Liver (tissue), 9 donors: ENCODE measurements around the gene PRIMA1. TPM values are rescaled to one million over a fixed set of nuclear protein-coding genes. Genes with fewer than 3 reads are reported as not detected.

Source experiments
- DNase-seq: peaks from one replicate; pipeline ENCODE4 v3.0.0-alpha.2; 2017; ENCODE audit warnings: low spot score
- H3K27ac ChIP-seq, 2 donors: one replicate each; pipeline ENCODE4 v1.7.0; 2013; ENCODE audit warnings: inconsistent platforms in 2 of 2, low read length in 2 of 2, control low read depth in 1 of 2, low read depth in 1 of 2, mild to moderate bottlenecking in 1 of 2
- H3K27me3 ChIP-seq, 4 donors: one replicate each; pipeline versions ENCODE4 v1.6.1 to v1.7.0; 2013; ENCODE audit warnings: low read length in 3 of 4, inconsistent platforms in 1 of 4, mild to moderate bottlenecking in 1 of 4, moderate library complexity in 1 of 4; ENCODE audit not compliant: control insufficient read depth in 4 of 4, insufficient read depth in 4 of 4
- H3K36me3 ChIP-seq, 4 donors: one replicate each; pipeline versions ENCODE4 v1.6.1 to v1.7.0; 2013; ENCODE audit warnings: low read length in 3 of 4, mild to moderate bottlenecking in 3 of 4, low read depth in 1 of 4, moderate library complexity in 1 of 4; ENCODE audit not compliant: control insufficient read depth in 4 of 4, insufficient read depth in 3 of 4
- H3K4me1 ChIP-seq, 4 donors: one replicate each; pipeline versions ENCODE4 v1.6.1 to v1.7.0; 2013; ENCODE audit warnings: low read length in 3 of 4, mild to moderate bottlenecking in 3 of 4, moderate library complexity in 1 of 4; ENCODE audit not compliant: control insufficient read depth in 4 of 4, insufficient read depth in 4 of 4
- H3K4me3 ChIP-seq, 3 donors: one replicate each; pipeline versions ENCODE4 v1.6.1 to v1.7.0; 2013; ENCODE audit warnings: low read length in 3 of 3, control low read depth in 1 of 3, low read depth in 1 of 3, mild to moderate bottlenecking in 1 of 3
- H3K9ac ChIP-seq, 2 donors: one replicate each; pipeline ENCODE4 v1.7.0; 2013; ENCODE audit warnings: low read length in 2 of 2, mild to moderate bottlenecking in 2 of 2, moderate library complexity in 2 of 2, control low read depth in 1 of 2, low read depth in 1 of 2
- H3K9me3 ChIP-seq, 4 donors: one replicate each; pipeline versions ENCODE4 v1.6.1 to v1.7.0; 2013; ENCODE audit warnings: low read length in 3 of 4; ENCODE audit not compliant: control insufficient read depth in 4 of 4
- EGR1 ChIP-seq, 2 donors: IDR thresholded peaks; 2 replicates each; pipeline ENCODE4 v1.6.1; 2016 to 2018; ENCODE audit warnings: antibody characterized with exemption in 2 of 2, low read depth in 2 of 2
- FOXA1 ChIP-seq: IDR thresholded peaks from 2 replicates; pipeline ENCODE4 v1.6.1; 2016; ENCODE audit warnings: antibody characterized with exemption
- FOXA2 ChIP-seq: IDR thresholded peaks from 2 replicates; pipeline ENCODE4 v1.6.1; 2016; ENCODE audit warnings: antibody characterized with exemption
- GABPA ChIP-seq, 2 donors: IDR thresholded peaks in 1 of 2; conservative IDR thresholded peaks in 1 of 2; 2 replicates each; pipeline ENCODE4 v1.6.1; 2016; ENCODE audit warnings: antibody characterized with exemption in 2 of 2, mild to moderate bottlenecking in 1 of 2, moderate library complexity in 1 of 2
- HNF4A ChIP-seq, 2 donors: conservative IDR thresholded peaks; 2 replicates each; pipeline ENCODE4 v1.6.1; 2016; ENCODE audit warnings: antibody characterized with exemption in 2 of 2, mild to moderate bottlenecking in 2 of 2
- HNF4G ChIP-seq: IDR thresholded peaks from 2 replicates; pipeline ENCODE4 v1.6.1; 2016; ENCODE audit warnings: antibody characterized with exemption
- JUND ChIP-seq, 2 donors: IDR thresholded peaks; 2 replicates each; pipeline ENCODE4 v1.6.1; 2016; ENCODE audit warnings: antibody characterized with exemption in 2 of 2
- NR2F2 ChIP-seq: IDR thresholded peaks from 2 replicates; pipeline ENCODE4 v1.6.1; 2016; ENCODE audit warnings: antibody characterized with exemption
- RAD21 ChIP-seq, 2 donors: IDR thresholded peaks; 2 replicates each; pipeline ENCODE4 v1.6.1; 2016; ENCODE audit warnings: antibody characterized with exemption in 2 of 2, mild to moderate bottlenecking in 2 of 2
- RXRA ChIP-seq, 2 donors: IDR thresholded peaks; 2 replicates each; pipeline ENCODE4 v1.6.1; 2017 to 2018; ENCODE audit warnings: antibody characterized with exemption in 2 of 2, mild to moderate bottlenecking in 1 of 2
- SP1 ChIP-seq: IDR thresholded peaks from 2 replicates; pipeline ENCODE4 v1.6.1; 2018; ENCODE audit warnings: antibody characterized with exemption, mild to moderate bottlenecking
- TAF1 ChIP-seq: conservative IDR thresholded peaks from 2 replicates; pipeline ENCODE4 v1.6.1; 2016; ENCODE audit warnings: antibody characterized with exemption, mild to moderate bottlenecking
- YY1 ChIP-seq: IDR thresholded peaks from 2 replicates; pipeline ENCODE4 v1.6.1; 2016; ENCODE audit warnings: antibody characterized with exemption, mild to moderate bottlenecking
- WGBS: extraction: QIAGEN DNeasy Blood & Tissue Kit; methylation state at CpG from one replicate; pipeline ENCODE4 v1.1.7; 2013; 5-methylcytosine and 5-hydroxymethylcytosine counted together
- polyA plus RNA-seq, 2 donors: library from polyadenylated mRNA; stranded (reverse) in 1 of 2; unstranded in 1 of 2; fragments of 200-250 nt in 1 of 2; fragments of >200 nt in 1 of 2; fragmentation: Nextera tagmentation in 1 of 2; extraction: Ambion mirVana in 1 of 2; gene quantifications; one replicate each; pipeline versions ENCODE4 v1.2.1 to v1.2.3, GENCODE V29; 2013 to 2015
- total RNA-seq, 2 donors: library from RNA; depleted of rRNA; stranded (reverse); fragments of >200 nt; gene quantifications; one replicate each; pipeline ENCODE4 v1.2.3, GENCODE V29; 2014
- TF ChIP-seq, protein P1 (sequence below): IDR thresholded peaks from 2 replicates; pipeline ENCODE4 v1.6.1; 2016; ENCODE audit warnings: antibody characterized with exemption
- TF ChIP-seq, protein P2 (sequence below): IDR thresholded peaks from 2 replicates; pipeline ENCODE4 v1.6.1; 2016; ENCODE audit warnings: antibody characterized with exemption
- TF ChIP-seq, protein P3 (sequence below): fragments of 150-350 bp; IDR thresholded peaks from 2 replicates; pipeline ENCODE4 v1.5.1; 2017; ENCODE audit warnings: improper control_type of control experiment, low read depth, low read length; ENCODE audit not compliant: missing input control
- TF ChIP-seq, protein P4 (sequence below): IDR thresholded peaks from 2 replicates; pipeline ENCODE4 v1.6.1; 2016; ENCODE audit warnings: antibody characterized with exemption, mild to moderate bottlenecking
- TF ChIP-seq, protein P5 (sequence below): IDR thresholded peaks from 2 replicates; pipeline ENCODE4 v1.6.1; 2016; ENCODE audit warnings: antibody characterized with exemption
- donor health status: healthy.
- donor health status: healthy.
- donor health status: healthy.
- donor health status: healthy.
- donor health status: healthy.

Gene PRIMA1
- total and polyA plus RNA-seq, 4 donors, result 0.08 to 0.38 (median 0.13) TPM; not detected in 1

DNA sequence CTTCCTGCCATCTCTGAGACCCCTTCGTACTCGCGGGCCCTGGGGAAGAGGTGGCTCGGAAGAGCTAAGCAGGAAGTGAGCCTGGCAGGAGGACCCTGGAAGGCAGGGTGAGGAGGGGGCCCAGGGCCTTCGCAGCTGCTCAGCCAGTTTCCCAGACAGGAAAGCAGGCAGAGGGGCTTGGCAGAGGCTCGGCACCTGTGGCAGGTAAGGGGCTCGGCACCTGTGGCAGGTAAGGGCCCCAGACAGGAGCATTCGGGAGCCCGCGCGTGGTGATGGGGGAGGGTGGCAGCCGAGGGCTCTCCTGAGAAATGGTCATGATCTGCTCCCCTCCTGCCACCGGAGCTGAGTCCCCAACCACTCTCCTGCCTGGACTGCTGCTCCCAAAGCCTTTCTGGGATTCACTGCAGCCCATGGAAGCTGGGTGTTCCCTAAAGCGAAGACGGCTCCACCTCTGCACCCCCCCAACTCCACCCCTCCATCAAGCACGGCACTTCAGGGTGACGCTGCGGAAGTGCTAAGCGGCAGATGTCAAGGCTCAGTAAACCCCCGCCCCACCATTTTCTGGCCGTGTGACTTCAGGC is 63.2 kb downstream of the PRIMA1 start:
- H3K36me3 ChIP-seq, result no peaks in the 10 kb centered on the region
- no peak overlapping the region for H3K4me3 ChIP-seq
- TF ChIP-seq, protein P1, sequence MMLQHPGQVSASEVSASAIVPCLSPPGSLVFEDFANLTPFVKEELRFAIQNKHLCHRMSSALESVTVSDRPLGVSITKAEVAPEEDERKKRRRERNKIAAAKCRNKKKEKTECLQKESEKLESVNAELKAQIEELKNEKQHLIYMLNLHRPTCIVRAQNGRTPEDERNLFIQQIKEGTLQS, result no peak
- no peak for TF ChIP-seq TAF1
- TF ChIP-seq, protein P2, sequence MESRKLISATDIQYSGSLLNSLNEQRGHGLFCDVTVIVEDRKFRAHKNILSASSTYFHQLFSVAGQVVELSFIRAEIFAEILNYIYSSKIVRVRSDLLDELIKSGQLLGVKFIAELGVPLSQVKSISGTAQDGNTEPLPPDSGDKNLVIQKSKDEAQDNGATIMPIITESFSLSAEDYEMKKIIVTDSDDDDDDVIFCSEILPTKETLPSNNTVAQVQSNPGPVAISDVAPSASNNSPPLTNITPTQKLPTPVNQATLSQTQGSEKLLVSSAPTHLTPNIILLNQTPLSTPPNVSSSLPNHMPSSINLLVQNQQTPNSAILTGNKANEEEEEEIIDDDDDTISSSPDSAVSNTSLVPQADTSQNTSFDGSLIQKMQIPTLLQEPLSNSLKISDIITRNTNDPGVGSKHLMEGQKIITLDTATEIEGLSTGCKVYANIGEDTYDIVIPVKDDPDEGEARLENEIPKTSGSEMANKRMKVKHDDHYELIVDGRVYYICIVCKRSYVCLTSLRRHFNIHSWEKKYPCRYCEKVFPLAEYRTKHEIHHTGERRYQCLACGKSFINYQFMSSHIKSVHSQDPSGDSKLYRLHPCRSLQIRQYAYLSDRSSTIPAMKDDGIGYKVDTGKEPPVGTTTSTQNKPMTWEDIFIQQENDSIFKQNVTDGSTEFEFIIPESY, result no peak
- TF ChIP-seq GABPA (IDR thresholded peaks at IDR 0.05 in 1 of 2, conservative IDR thresholded peaks at IDR 0.05 in 1 of 2), result no peak
- no peak for TF ChIP-seq HNF4G
- TF ChIP-seq FOXA1, result no peak
- no peak for TF ChIP-seq HNF4A (conservative IDR thresholded peaks at IDR 0.05)
- no peak for TF ChIP-seq RAD21 (IDR thresholded peaks at IDR 0.05)
- no peak for TF ChIP-seq FOXA2
- no peak for TF ChIP-seq RXRA (IDR thresholded peaks at IDR 0.05)
- TF ChIP-seq YY1, result no peak
- TF ChIP-seq, protein P3, sequence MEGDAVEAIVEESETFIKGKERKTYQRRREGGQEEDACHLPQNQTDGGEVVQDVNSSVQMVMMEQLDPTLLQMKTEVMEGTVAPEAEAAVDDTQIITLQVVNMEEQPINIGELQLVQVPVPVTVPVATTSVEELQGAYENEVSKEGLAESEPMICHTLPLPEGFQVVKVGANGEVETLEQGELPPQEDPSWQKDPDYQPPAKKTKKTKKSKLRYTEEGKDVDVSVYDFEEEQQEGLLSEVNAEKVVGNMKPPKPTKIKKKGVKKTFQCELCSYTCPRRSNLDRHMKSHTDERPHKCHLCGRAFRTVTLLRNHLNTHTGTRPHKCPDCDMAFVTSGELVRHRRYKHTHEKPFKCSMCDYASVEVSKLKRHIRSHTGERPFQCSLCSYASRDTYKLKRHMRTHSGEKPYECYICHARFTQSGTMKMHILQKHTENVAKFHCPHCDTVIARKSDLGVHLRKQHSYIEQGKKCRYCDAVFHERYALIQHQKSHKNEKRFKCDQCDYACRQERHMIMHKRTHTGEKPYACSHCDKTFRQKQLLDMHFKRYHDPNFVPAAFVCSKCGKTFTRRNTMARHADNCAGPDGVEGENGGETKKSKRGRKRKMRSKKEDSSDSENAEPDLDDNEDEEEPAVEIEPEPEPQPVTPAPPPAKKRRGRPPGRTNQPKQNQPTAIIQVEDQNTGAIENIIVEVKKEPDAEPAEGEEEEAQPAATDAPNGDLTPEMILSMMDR, result no peak
- TF ChIP-seq NR2F2, result no peak
- TF ChIP-seq EGR1 (IDR thresholded peaks at IDR 0.05; ENCODE audit: low read depth in 2 of 2), result no peak
- no peak for TF ChIP-seq JUND (IDR thresholded peaks at IDR 0.05)
- no peak for TF ChIP-seq SP1
- TF ChIP-seq, protein P4, sequence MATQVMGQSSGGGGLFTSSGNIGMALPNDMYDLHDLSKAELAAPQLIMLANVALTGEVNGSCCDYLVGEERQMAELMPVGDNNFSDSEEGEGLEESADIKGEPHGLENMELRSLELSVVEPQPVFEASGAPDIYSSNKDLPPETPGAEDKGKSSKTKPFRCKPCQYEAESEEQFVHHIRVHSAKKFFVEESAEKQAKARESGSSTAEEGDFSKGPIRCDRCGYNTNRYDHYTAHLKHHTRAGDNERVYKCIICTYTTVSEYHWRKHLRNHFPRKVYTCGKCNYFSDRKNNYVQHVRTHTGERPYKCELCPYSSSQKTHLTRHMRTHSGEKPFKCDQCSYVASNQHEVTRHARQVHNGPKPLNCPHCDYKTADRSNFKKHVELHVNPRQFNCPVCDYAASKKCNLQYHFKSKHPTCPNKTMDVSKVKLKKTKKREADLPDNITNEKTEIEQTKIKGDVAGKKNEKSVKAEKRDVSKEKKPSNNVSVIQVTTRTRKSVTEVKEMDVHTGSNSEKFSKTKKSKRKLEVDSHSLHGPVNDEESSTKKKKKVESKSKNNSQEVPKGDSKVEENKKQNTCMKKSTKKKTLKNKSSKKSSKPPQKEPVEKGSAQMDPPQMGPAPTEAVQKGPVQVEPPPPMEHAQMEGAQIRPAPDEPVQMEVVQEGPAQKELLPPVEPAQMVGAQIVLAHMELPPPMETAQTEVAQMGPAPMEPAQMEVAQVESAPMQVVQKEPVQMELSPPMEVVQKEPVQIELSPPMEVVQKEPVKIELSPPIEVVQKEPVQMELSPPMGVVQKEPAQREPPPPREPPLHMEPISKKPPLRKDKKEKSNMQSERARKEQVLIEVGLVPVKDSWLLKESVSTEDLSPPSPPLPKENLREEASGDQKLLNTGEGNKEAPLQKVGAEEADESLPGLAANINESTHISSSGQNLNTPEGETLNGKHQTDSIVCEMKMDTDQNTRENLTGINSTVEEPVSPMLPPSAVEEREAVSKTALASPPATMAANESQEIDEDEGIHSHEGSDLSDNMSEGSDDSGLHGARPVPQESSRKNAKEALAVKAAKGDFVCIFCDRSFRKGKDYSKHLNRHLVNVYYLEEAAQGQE, result no peak
- TF ChIP-seq, protein P5, sequence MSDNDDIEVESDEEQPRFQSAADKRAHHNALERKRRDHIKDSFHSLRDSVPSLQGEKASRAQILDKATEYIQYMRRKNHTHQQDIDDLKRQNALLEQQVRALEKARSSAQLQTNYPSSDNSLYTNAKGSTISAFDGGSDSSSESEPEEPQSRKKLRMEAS, result no peak
- 76% methylated on average over 21 of the region's 21 CpGs for WGBS
- no peaks in the 10 kb centered on the region for H3K9me3 ChIP-seq
- H3K27me3 ChIP-seq, result no peaks in the 10 kb centered on the region
- H3K9ac ChIP-seq, result no peak overlapping the region
- H3K27ac ChIP-seq, result no peak overlapping the region
- DNase-seq, result no peak
- no peaks in the 10 kb centered on the region for H3K4me1 ChIP-seq
